22Rv1 (cell line): ENCODE results near the gene RHO.
"Not testable (repeated sequence)": the region's sequence is repeated elsewhere in the genome, so short reads cannot be mapped to it uniquely, and the experiment has no call there.

ENCODE experiments used
- H3K27ac ChIP-seq: fragments of 450-650 bp; 2 replicates; pipeline ENCODE4 v1.5.1; 2017
- CTCF ChIP-seq: fragments of 450-650 bp; IDR thresholded peaks from 2 replicates; pipeline ENCODE4 v1.5.1; 2017; ENCODE audit warnings: mild to moderate bottlenecking
- ZFX ChIP-seq: fragments of 450-650 bp; IDR thresholded peaks from 2 replicates; pipeline ENCODE4 v1.6.1; 2017; ENCODE audit warnings: antibody characterized with exemption, borderline replicate concordance

RHO gene

GRCh38 chr3:129507181-129507831 is 21.1 kb upstream of the RHO start:
- H3K27ac ChIP-seq, result no peak overlapping the region
- no peak for TF ChIP-seq CTCF
- no peak for TF ChIP-seq ZFX

GRCh38 chr3:129512595-129512994 is 15.8 kb upstream of the RHO start:
- H3K27ac ChIP-seq, result no peak overlapping the region
- no peak for TF ChIP-seq CTCF
- no peak for TF ChIP-seq ZFX

DNA sequence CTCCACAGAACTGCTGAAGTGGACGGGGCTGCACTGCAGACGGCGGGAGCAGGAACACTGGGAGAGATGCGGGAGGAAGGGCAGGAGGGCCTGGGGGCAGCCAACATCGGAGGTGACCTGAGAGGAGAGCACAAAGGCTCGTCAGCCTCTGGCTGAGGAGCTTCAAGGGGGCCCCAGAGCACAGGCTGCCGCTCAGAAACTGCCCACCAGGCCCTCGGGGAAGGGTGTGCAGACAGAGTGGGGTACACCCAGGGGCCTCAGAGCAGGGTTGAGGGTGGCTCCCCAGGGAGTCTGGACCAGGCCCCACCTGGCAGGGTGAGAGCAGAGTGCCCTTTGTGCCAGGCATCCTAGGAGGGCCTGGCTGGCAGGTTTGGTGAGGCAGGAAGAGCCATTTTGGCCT is 14.7 kb upstream of the RHO start:
- H3K27ac ChIP-seq, result no peak overlapping the region
- TF ChIP-seq ZFX (no peak), CTCF (no peak)

DNA sequence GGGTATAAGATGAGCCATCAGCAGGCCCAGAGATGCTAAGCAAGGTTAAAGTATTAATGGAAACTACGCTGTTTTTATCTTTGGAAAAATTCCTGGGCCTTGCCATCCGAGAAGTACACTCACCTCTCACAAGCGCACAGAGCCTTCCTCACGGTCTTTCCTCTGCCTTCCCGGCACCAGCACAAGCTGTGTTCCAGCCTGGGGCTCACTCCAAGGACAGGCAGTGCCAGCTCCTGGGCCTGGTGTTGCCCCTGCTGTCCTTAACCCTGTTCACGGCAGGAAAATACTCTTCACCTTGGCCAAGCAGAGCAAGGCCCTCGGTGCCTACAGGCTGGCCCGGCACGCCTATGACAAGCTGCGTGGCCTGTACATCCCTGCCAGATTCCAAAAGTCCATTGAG is 14.3 kb upstream of the RHO start:
- no peak overlapping the region for H3K27ac ChIP-seq
- TF ChIP-seq CTCF, result no peak
- TF ChIP-seq ZFX, result no peak

DNA sequence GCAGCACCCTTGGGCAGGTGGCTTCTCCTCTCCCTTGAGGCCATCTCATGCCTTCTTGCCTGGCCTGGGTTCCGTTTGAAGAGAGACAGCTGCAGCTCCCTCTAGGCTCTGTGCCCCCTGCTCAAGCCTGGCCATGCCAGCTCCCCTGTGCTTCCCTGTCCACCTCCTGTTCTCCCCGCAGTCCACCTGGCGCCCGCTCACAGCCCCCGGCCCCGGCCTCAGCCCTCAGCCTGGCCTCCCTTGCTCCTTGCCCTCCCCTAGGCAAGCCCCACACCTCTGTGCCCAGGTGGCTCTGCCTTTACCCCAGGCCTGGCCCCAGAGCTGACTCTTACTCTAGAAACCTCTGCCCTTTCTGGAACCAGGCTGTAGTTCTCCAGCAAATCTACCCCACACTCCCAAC is 13.9 kb upstream of the RHO start:
- TF ChIP-seq ZFX (no peak), CTCF (no peak)
- H3K27ac ChIP-seq, result no peak overlapping the region

GRCh38 chr3:129515108-129515820 is 13.2 kb upstream of the RHO start:
- H3K27ac ChIP-seq, result not testable (repeated sequence)

GRCh38 chr3:129515821-129516432 is 12.5 kb upstream of the RHO start:
- not testable (repeated sequence) for H3K27ac ChIP-seq

DNA sequence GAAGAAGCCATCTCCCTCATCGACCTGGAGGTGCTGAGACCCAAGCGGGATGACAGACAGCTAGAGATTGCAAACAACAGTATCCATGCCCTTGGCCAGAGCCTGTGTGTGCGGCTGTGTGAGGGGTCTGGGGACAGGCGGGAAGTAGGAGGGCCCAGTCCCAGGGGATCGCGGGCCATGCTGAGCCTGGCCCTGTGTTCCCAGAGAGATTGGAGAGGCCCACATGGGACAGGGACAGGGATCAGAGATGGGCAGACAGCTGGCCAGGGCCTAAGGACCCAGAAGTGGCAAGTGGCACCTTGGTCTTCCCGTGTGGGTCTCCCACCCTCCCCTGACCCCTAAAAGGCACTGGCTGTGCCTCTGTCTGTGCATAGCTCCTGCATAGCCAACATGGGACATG is 10.9 kb upstream of the RHO start:
- no peak overlapping the region for H3K27ac ChIP-seq
- no peak for TF ChIP-seq ZFX
